Ramos (cell line): ENCODE data around the gene USF2.
"Not testable (repeated sequence)": the region's sequence is repeated elsewhere in the genome, so short reads cannot be mapped to it uniquely, and the experiment has no call there.

ENCODE experiments used
- in situ Hi-C: fragments of 300-500 bp; cut with MboI; formaldehyde crosslinking; loops from one replicate; pipeline ENCODE4 v1.14.3; 2022; ENCODE audit warnings: low sequenced_read_pairs; ENCODE audit not compliant: unreplicated experiment

Gene USF2

GRCh38 chr19:35281303-35281702 lies 12.5 kb downstream of the USF2 start:
- in situ Hi-C loops, result no loop called here

- in situ Hi-C loops, result no loop called here
Measured at GRCh38 chr19:35284153-35285094, 15.7 kb downstream of the USF2 start.

- in situ Hi-C loops, result no loop called here
Measured at GRCh38 chr19:35285095-35285449, 16.3 kb downstream of the USF2 start.

- in situ Hi-C loops, result not testable (repeated sequence)
Measured at GRCh38 chr19:35285465-35285864, 16.7 kb downstream of the USF2 start.

- in situ Hi-C loops, result not testable (repeated sequence)
Measured at GRCh38 chr19:35286101-35286500, 17.3 kb downstream of the USF2 start.

- in situ Hi-C loops, result no loop called here
Measured at GRCh38 chr19:35287713-35288112, 19.0 kb downstream of the USF2 start.

- in situ Hi-C loops, result no loop called here
Measured at GRCh38 chr19:35288331-35288730, 19.6 kb downstream of the USF2 start.

GRCh38 chr19:35288906-35289305 lies 20.1 kb downstream of the USF2 start:
- in situ Hi-C loops, result no loop called here

- in situ Hi-C loops, result no loop called here
Measured at GRCh38 chr19:35290381-35291127, 21.8 kb downstream of the USF2 start.

GRCh38 chr19:35291259-35291658 lies 22.5 kb downstream of the USF2 start:
- in situ Hi-C loops, result no loop called here

- in situ Hi-C loops, result no loop called here
Measured at GRCh38 chr19:35291916-35292315, 23.2 kb downstream of the USF2 start, which contains the start of gene MAG. TSS of gene MAG (plus strand) at chr19:35292161. CDS start at chr19:35295409, 3,248 bp downstream.

GRCh38 chr19:35292421-35293362 lies 23.9 kb downstream of the USF2 start:
- in situ Hi-C loops, result no loop called here

GRCh38 chr19:35293363-35293739 lies 24.6 kb downstream of the USF2 start:
- in situ Hi-C loops, result no loop called here

- in situ Hi-C loops, result no loop called here
Measured at GRCh38 chr19:35293808-35294207, 25.0 kb downstream of the USF2 start.

GRCh38 chr19:35294328-35294727 lies 25.6 kb downstream of the USF2 start:
- in situ Hi-C loops, result no loop called here

- in situ Hi-C loops, result no loop called here
Measured at GRCh38 chr19:35294859-35295791, 26.4 kb downstream of the USF2 start.

GRCh38 chr19:35295792-35296462 lies 27.2 kb downstream of the USF2 start:
- in situ Hi-C loops, result no loop called here

GRCh38 chr19:35296644-35297514 lies 28.1 kb downstream of the USF2 start:
- in situ Hi-C loops, result no loop called here
